GM12878 (cell line): ENCODE data around the gene ELOVL5. TPM values are rescaled to one million over a fixed set of nuclear protein-coding genes. Genes with fewer than 3 reads are reported as not detected.

Experiments used
- ATAC-seq: fragments of 200-7000 bp; cut with Tn5 transposase; 3 replicates; pipeline ENCODE4 v1.9.1; 2020; ENCODE audit warnings: mild to moderate bottlenecking, moderate library complexity
- BruUV-seq: library from RNA; stranded (reverse); fragments of 400-500 nt; replicated peaks from 2 replicates; lab custom pipeline; 2021; lab: Mats Ljungman, UMichigan
- CTCF ChIA-PET: fragments of 300-600 bp; sonication (Branson Sonifier 250); formaldehyde crosslinking; extraction: SDS; loops from one replicate; lab custom pipeline; 2021; ENCODE audit warnings: inconsistent platforms; lab: Yijun Ruan, JAX
- POLR2A ChIA-PET: fragments of 350-600 bp; formaldehyde crosslinking; extraction: SDS; loops from one replicate; lab custom pipeline; 2021; ENCODE audit warnings: inconsistent platforms; lab: Charles Lee
- RAD21 ChIA-PET: fragments of 300-600 bp; sonication (Branson Sonifier 250); formaldehyde crosslinking; loops from one replicate; lab custom pipeline; 2023; ENCODE audit warnings: antibody characterized with exemption; ENCODE audit not compliant: unreplicated experiment; lab: Charles Lee
- SMC1A ChIA-PET: fragments of 300-600 bp; sonication (Branson Sonifier 250); formaldehyde crosslinking; loops from one replicate; lab custom pipeline; 2023; ENCODE audit not compliant: unreplicated experiment, uncharacterized antibody; lab: Charles Lee
- DNase-seq: peaks from one replicate; pipeline ENCODE4 v3.0.0-alpha.2; 2011; ENCODE audit warnings: low read depth, low spot score
- FAIRE-seq: peaks from 3 replicates; lab custom pipeline; 2011; peaks lifted over from hg19 to GRCh38; lab: Jason Lieb, UNC
- H2AFZ ChIP-seq: 2 replicates; pipeline ENCODE4 v1.6.0; 2011; ENCODE audit warnings: low read depth, low read length, control low read depth; ENCODE audit not compliant: control insufficient read depth
- H3K27ac ChIP-seq: 2 replicates; pipeline ENCODE4 v1.5.1; 2011; ENCODE audit warnings: control low read depth; ENCODE audit not compliant: control insufficient read depth, insufficient read depth
- H3K27me3 ChIP-seq, 2 experiments: replicated peaks in 1 of 2; 2 replicates each; pipeline versions ENCODE4 v1.6.0 to v1.6.1; 2011; ENCODE audit warnings: low read length in 1 of 2; ENCODE audit not compliant: control insufficient read depth in 2 of 2, insufficient read depth in 2 of 2
- H3K36me3 ChIP-seq, 2 experiments: 2 replicates each; pipeline ENCODE4 v1.5.1; 2011; ENCODE audit warnings: low read length in 1 of 2; ENCODE audit not compliant: control insufficient read depth in 2 of 2, insufficient read depth in 2 of 2
- H3K4me1 ChIP-seq: 2 replicates; pipeline ENCODE4 v1.6.1; 2011; ENCODE audit warnings: mild to moderate bottlenecking, low read length, moderate library complexity, mixed read lengths; ENCODE audit not compliant: control insufficient read depth, insufficient read depth
- H3K4me2 ChIP-seq: 2 replicates; pipeline ENCODE4 v1.6.0; 2011; ENCODE audit warnings: control low read depth; ENCODE audit not compliant: control insufficient read depth, insufficient read depth
- H3K4me3 ChIP-seq: fragments of 200-600 bp; sonication (generic); 2 replicates; pipeline ENCODE4 v1.5.1; 2016
- H3K79me2 ChIP-seq: 2 replicates; pipeline ENCODE4 v1.6.0; 2011; ENCODE audit warnings: low read length; ENCODE audit not compliant: control insufficient read depth, insufficient read depth
- H3K9ac ChIP-seq: 2 replicates; pipeline ENCODE4 v1.8.0; 2011; ENCODE audit warnings: low read length, control low read depth, mixed read lengths; ENCODE audit not compliant: control insufficient read depth, insufficient read depth
- H3K9me3 ChIP-seq: replicated peaks from 3 replicates; pipeline ENCODE4 v1.5.1; 2011; ENCODE audit warnings: mild to moderate bottlenecking, low read length; ENCODE audit not compliant: control insufficient read depth, insufficient read depth
- H4K20me1 ChIP-seq: 2 replicates; pipeline ENCODE4 v1.6.0; 2011; ENCODE audit not compliant: control insufficient read depth, insufficient read depth
- ATF7 ChIP-seq: fragments of 450-650 bp; IDR thresholded peaks from 2 replicates; pipeline ENCODE4 v1.6.1; 2016; ENCODE audit warnings: low read depth, mild to moderate bottlenecking
- EED ChIP-seq: sonication (generic); IDR thresholded peaks from 2 replicates; pipeline ENCODE4 v1.6.1; 2016; ENCODE audit warnings: antibody characterized with exemption, low read depth
- EGR1 ChIP-seq, 2 experiments: IDR thresholded peaks; 1 replicate in 1 of 2; 2 replicates in 1 of 2; pipeline ENCODE4 v1.6.1; 2011 to 2012; ENCODE audit warnings: low read depth in 2 of 2, low read length in 2 of 2, borderline replicate concordance in 1 of 2, mild to moderate bottlenecking in 1 of 2, moderate library complexity in 1 of 2
- ETV6 ChIP-seq, 2 experiments: fragments of 450-650 bp in 1 of 2; IDR thresholded peaks in 1 of 2; conservative IDR thresholded peaks in 1 of 2; 2 replicates each; pipeline ENCODE4 v1.6.1; 2014; ENCODE audit warnings: antibody characterized with exemption in 1 of 2, borderline replicate concordance in 1 of 2, low read depth in 1 of 2, mild to moderate bottlenecking in 1 of 2, moderate library complexity in 1 of 2
- HCFC1 ChIP-seq: fragments of 150-350 bp; IDR thresholded peaks from 2 replicates; pipeline ENCODE4 v1.6.1; 2014; ENCODE audit warnings: low read length
- HDAC2 ChIP-seq: fragments of 200-600 bp; sonication (generic); IDR thresholded peaks from 2 replicates; pipeline ENCODE4 v1.6.1; 2017
- MYC ChIP-seq: IDR thresholded peaks from 2 replicates; pipeline ENCODE4 v1.6.1; 2011; ENCODE audit warnings: mild to moderate bottlenecking, low read length, moderate library complexity, inconsistent platforms; ENCODE audit not compliant: insufficient read depth, insufficient replicate concordance, insufficient read length, severe bottlenecking
- NBN ChIP-seq: fragments of 450-650 bp; IDR thresholded peaks from 2 replicates; pipeline ENCODE4 v1.6.1; 2016
- NKRF ChIP-seq: fragments of 450-650 bp; conservative IDR thresholded peaks from 2 replicates; pipeline ENCODE4 v1.6.1; 2017; ENCODE audit warnings: mild to moderate bottlenecking, moderate library complexity
- NR2C1 ChIP-seq: fragments of 450-650 bp; IDR thresholded peaks from 2 replicates; pipeline ENCODE4 v1.6.1; 2017; ENCODE audit warnings: antibody characterized with exemption, mild to moderate bottlenecking, moderate library complexity
- NR2F1 ChIP-seq: fragments of 450-650 bp; conservative IDR thresholded peaks from 2 replicates; pipeline ENCODE4 v1.6.1; 2017; ENCODE audit warnings: mild to moderate bottlenecking
- PKNOX1 ChIP-seq: fragments of 450-650 bp; IDR thresholded peaks from 2 replicates; pipeline ENCODE4 v1.6.1; 2016; ENCODE audit warnings: mild to moderate bottlenecking
- RUNX3 ChIP-seq: IDR thresholded peaks from 2 replicates; pipeline ENCODE4 v1.6.1; 2012; ENCODE audit warnings: low read length, inconsistent platforms
- SIX5 ChIP-seq: IDR thresholded peaks from 2 replicates; pipeline ENCODE4 v1.6.1; 2011; ENCODE audit warnings: mild to moderate bottlenecking, low read depth, low read length, moderate library complexity; ENCODE audit not compliant: severe bottlenecking
- STAT1 ChIP-seq: fragments of 450-650 bp; conservative IDR thresholded peaks from 2 replicates; pipeline ENCODE4 v1.6.1; 2014; ENCODE audit warnings: antibody characterized with exemption, mild to moderate bottlenecking
- ZBED1 ChIP-seq: IDR thresholded peaks from 2 replicates; pipeline ENCODE4 v1.6.1; 2016; ENCODE audit warnings: borderline replicate concordance
- WGBS: methylation state at CpG from one replicate; pipeline ENCODE4 v1.1.6; 2016; ENCODE audit warnings: low lambda C conversion rate; ENCODE audit not compliant: insufficient replicate concordance, insufficient coverage; ENCODE audit errors: missing lambda C conversion rate; 5-methylcytosine and 5-hydroxymethylcytosine counted together
- in situ Hi-C: fragments of 300-500 bp; cut with MboI; formaldehyde crosslinking; loops from 9 replicates; pipeline ENCODE4 v1.14.3; 2018; ENCODE audit warnings: mixed read lengths
- intact Hi-C: fragments of 100-400 bp; cut with micrococcal nuclease; formaldehyde crosslinking; loops from one replicate; pipeline ENCODE4 v1.14.2; 2022; ENCODE audit not compliant: unreplicated experiment
- polyA plus RNA-seq, 11 experiments: library from polyadenylated mRNA; depleted of rRNA in 4 of 11; unstranded in 6 of 11; stranded (reverse) in 5 of 11; fragments of >200 nt; fragmentation: Nextera tagmentation in 4 of 11; fragmentation: Illumina TruSeq in 1 of 11; extraction: Ambion mirVana in 4 of 11; extraction: Trizol in 1 of 11; gene quantifications; 1 replicate in 1 of 11; 2 replicates in 10 of 11; pipeline versions ENCODE4 v1.2.1 to v1.2.3, GENCODE V29; 2011 to 2016; ENCODE audit warnings: inconsistent platforms in 2 of 11, missing spikeins in 2 of 11, low read depth in 1 of 11
- total RNA-seq, 4 experiments: library from RNA; depleted of rRNA in 3 of 4; stranded (reverse); fragments of >200 nt in 3 of 4; fragmentation: Illumina TruSeq in 1 of 4; extraction: Trizol in 1 of 4; gene quantifications; 2 replicates each; pipeline versions ENCODE4 v1.2.1 to v1.2.3, GENCODE V29; 2013 to 2021

The ELOVL5 gene
- total and polyA plus RNA-seq, 10 of the 15 experiments (the other 5 are each of a cell fraction or from before 2014, with no cell fraction given) = 156 to 241 (median 196) TPM

GRCh38 chr6:53241938-53242337 lies 106.8 kb downstream of the ELOVL5 start:
- H2AFZ ChIP-seq = no peak overlapping the region
- ATAC-seq = no peak
- no peaks in the 10 kb centered on the region for H4K20me1 ChIP-seq
- H3K4me1 ChIP-seq = peaks cover 38% of the 10 kb centered on the region
- ChIA-PET POLR2A (no interaction called here), SMC1A (no interaction called here), CTCF (interaction anchor here (0.7 kb wide), 1 partner anchor 20 kb away, joined by 4 read pairs; no protein-coding TSS in a partner anchor), RAD21 (no interaction called here)
- TF ChIP-seq SIX5 = no peak
- TF ChIP-seq EED = peak; percentile 56; the same call in 1 of the 2 replicates
- peak; percentile 30; the same call in 1 of the 2 replicates for TF ChIP-seq RUNX3
- 0 out of 4 replicates have a peak, but pooled peaks of 1 of the 2 experiments have one; percentile 17 for TF ChIP-seq ETV6 (conservative IDR thresholded peaks at IDR 0.05 in 1 of 2, IDR thresholded peaks at IDR 0.05 in 1 of 2; ENCODE audit: borderline replicate concordance in 1 of 2, low read depth in 1 of 2)
- TF ChIP-seq STAT1 = no peak
- peaks cover 2% of the 10 kb centered on the region; the same call in 2 of the 3 replicates for H3K9me3 ChIP-seq
- WGBS = 80% methylated on average over 4 of the region's 4 CpGs
- no peak overlapping the region for H3K4me2 ChIP-seq
- DNase-seq = no peak
- no peaks in the 10 kb centered on the region for H3K79me2 ChIP-seq
- H3K27me3 ChIP-seq = no peaks in the 10 kb centered on the region
- no peak overlapping the region for H3K4me3 ChIP-seq
- no TSS peak for BruUV-seq
- in situ Hi-C loops = no loop called here
- H3K36me3 ChIP-seq = no peaks in the 10 kb centered on the region
- intact Hi-C loops = loop anchor here (5.0 kb wide), 1 partner anchor 105 kb away; the partner anchor contains the start of gene ELOVL5
- H3K9ac ChIP-seq = no peak overlapping the region
- no peak overlapping the region for H3K27ac ChIP-seq
- FAIRE-seq = no peak

- ChIA-PET POLR2A (interaction anchor here (0.5 kb wide), 1 partner anchor 97 kb away, joined by 6 read pairs; no protein-coding TSS in a partner anchor), RAD21 (no interaction called here), SMC1A (interaction anchor here (1.3 kb wide), 1 partner anchor 52 kb away, joined by 3 read pairs; no protein-coding TSS in a partner anchor), CTCF (no interaction called here)
- ATAC-seq = no peak
- Histone ChIP-seq H3K9ac (no peak overlapping the region), H3K79me2 (no peaks in the 10 kb centered on the region), H2AFZ (no peak overlapping the region), H3K9me3 (peaks cover 2% of the 10 kb centered on the region; the same call in 2 of the 3 replicates), H3K4me2 (no peak overlapping the region), H3K27me3 (no peaks in the 10 kb centered on the region), H4K20me1 (no peaks in the 10 kb centered on the region), H3K36me3 (no peaks in the 10 kb centered on the region), H3K27ac (no peak overlapping the region), H3K4me1 (peaks cover 47% of the 10 kb centered on the region), H3K4me3 (no peak overlapping the region)
- intact Hi-C loops (loop anchor here (5.0 kb wide), 1 partner anchor 107 kb away; the partner anchor contains the start of gene ELOVL5), in situ Hi-C loops (no loop called here)
- 41% methylated on average over 2 of the region's 2 CpGs for WGBS
- DNase-seq = no peak
- no peak for FAIRE-seq
- BruUV-seq = no TSS peak
- no peak for TF ChIP-seq HCFC1
- no peak for TF ChIP-seq HDAC2
- TF ChIP-seq PKNOX1 = no peak
- no peak for TF ChIP-seq NKRF
- TF ChIP-seq NR2C1 = no peak
- TF ChIP-seq MYC = no peak
- no peak for TF ChIP-seq NR2F1
- TF ChIP-seq ATF7 = no peak
- no peak for TF ChIP-seq EGR1 (IDR thresholded peaks at IDR 0.05; ENCODE audit: borderline replicate concordance in 1 of 2, low read depth in 2 of 2, low read length in 2 of 2)
- no peak for TF ChIP-seq NBN
- no peak for TF ChIP-seq ZBED1
Measured at GRCh38 chr6:53240761-53241160, 108.0 kb downstream of the ELOVL5 start.
